Ishikawa (cell line): Measurements from ENCODE around the gene GSX1.

Experiments
- CEBPB ChIP-seq: IDR thresholded peaks from 2 replicates; pipeline ENCODE4 v1.6.1; 2012
- EGR1 ChIP-seq: IDR thresholded peaks from 2 replicates; pipeline ENCODE4 v1.6.1; 2012
- EP300 ChIP-seq: IDR thresholded peaks from 2 replicates; pipeline ENCODE4 v1.6.1; 2012; ENCODE audit warnings: borderline replicate concordance
- FOXM1 ChIP-seq: IDR thresholded peaks from 2 replicates; pipeline ENCODE4 v1.6.1; 2012; ENCODE audit warnings: low read depth, borderline replicate concordance
- NFIC ChIP-seq: IDR thresholded peaks from 2 replicates; pipeline ENCODE4 v1.6.1; 2012
- REST ChIP-seq: IDR thresholded peaks from 2 replicates; pipeline ENCODE4 v1.6.1; 2012; ENCODE audit warnings: low read depth, mild to moderate bottlenecking

- TF ChIP-seq FOXM1: no peak
- TF ChIP-seq EP300: no peak
- no peak for TF ChIP-seq REST
- no peak for TF ChIP-seq EGR1
- TF ChIP-seq CEBPB: no peak
- TF ChIP-seq NFIC: no peak
Observed at GRCh38 chr13:27789495-27790303, 2.6 kb upstream of the GSX1 start.
